Caco-2 (cell line): ENCODE measurements around the gene SPATS2L. TPM values are rescaled to one million over a fixed set of nuclear protein-coding genes. Genes with fewer than 3 reads are reported as not detected.

Experiments used
- BruUV-seq: library from RNA; stranded (reverse); fragments of 400-500 nt; replicated peaks from 2 replicates; lab custom pipeline; 2021; lab: Mats Ljungman, UMichigan
- CTCF ChIA-PET: fragments of 300-600 bp; sonication (Branson Sonifier 250); formaldehyde crosslinking; loops from one replicate; lab custom pipeline; 2022; ENCODE audit warnings: antibody characterized with exemption; lab: Charles Lee
- POLR2A ChIA-PET: fragments of 300-600 bp; sonication (Branson Sonifier 250); formaldehyde crosslinking; loops from one replicate; lab custom pipeline; 2022; ENCODE audit warnings: antibody characterized with exemption; lab: Charles Lee
- DNase-seq, 2 experiments: peaks; one replicate each; pipeline versions ENCODE4 v3.0.0 to v3.0.0-alpha.2; 2020 to 2022
- H3K27me3 ChIP-seq: replicated peaks from 2 replicates; pipeline ENCODE4 v1.6.0; 2011; ENCODE audit warnings: low read length; ENCODE audit not compliant: control insufficient read depth, insufficient read depth
- H3K36me3 ChIP-seq: 2 replicates; pipeline ENCODE4 v1.5.1; 2011; ENCODE audit warnings: low read length; ENCODE audit not compliant: control insufficient read depth, insufficient read depth
- H3K4me1 ChIP-seq: fragments of 250-450 bp; sonication (Bioruptor Pico); 2 replicates; pipeline ENCODE4 v1.5.1; 2020; ENCODE audit warnings: mild to moderate bottlenecking
- H3K4me3 ChIP-seq: 2 replicates; pipeline ENCODE4 v1.5.1; 2011; ENCODE audit warnings: low read depth, mild to moderate bottlenecking, control low read depth, low read length
- H3K9me3 ChIP-seq: fragments of 250-450 bp; sonication (Bioruptor Pico); 2 replicates; pipeline ENCODE4 v1.5.1; 2020; ENCODE audit warnings: mild to moderate bottlenecking, moderate library complexity
- H3K27ac Mint-ChIP-seq: one replicate; pipeline ENCODE4 v1.8.0; 2022; ENCODE audit warnings: mixed read lengths; ENCODE audit not compliant: unreplicated experiment
- H3K27me3 Mint-ChIP-seq: one replicate; pipeline ENCODE4 v1.8.0; 2022; ENCODE audit warnings: mixed read lengths; ENCODE audit not compliant: insufficient read depth, unreplicated experiment
- H3K36me3 Mint-ChIP-seq: one replicate; pipeline ENCODE4 v1.8.0; 2022; ENCODE audit warnings: mild to moderate bottlenecking, mixed read lengths; ENCODE audit not compliant: insufficient read depth, unreplicated experiment
- H3K4me1 Mint-ChIP-seq: one replicate; pipeline ENCODE4 v1.8.0; 2022; ENCODE audit warnings: low read depth, mixed read lengths; ENCODE audit not compliant: unreplicated experiment
- H3K4me3 Mint-ChIP-seq: one replicate; pipeline ENCODE4 v1.8.0; 2022; ENCODE audit warnings: mild to moderate bottlenecking, moderate library complexity, mixed read lengths; ENCODE audit not compliant: unreplicated experiment
- H3K9me3 Mint-ChIP-seq: one replicate; pipeline ENCODE4 v1.8.0; 2022; ENCODE audit warnings: mixed read lengths; ENCODE audit not compliant: unreplicated experiment
- intact Hi-C: fragments of 100-400 bp; cut with micrococcal nuclease; formaldehyde crosslinking; loops from one replicate; pipeline ENCODE4 v1.10.0; 2022; ENCODE audit not compliant: unreplicated experiment
- total RNA-seq: library from RNA; stranded (reverse); gene quantifications from 2 replicates; pipeline ENCODE4 v1.2.3, GENCODE V29; 2022
- TF ChIP-seq, protein P1 (sequence below), 2 experiments: fragments of 200-600 bp in 1 of 2; IDR thresholded peaks; 1 replicate in 1 of 2; 2 replicates in 1 of 2; pipeline versions ENCODE4 v1.5.1 to v1.8.0; 2011 to 2022; ENCODE audit warnings: antibody characterized with exemption in 1 of 2, control low read depth in 1 of 2, inconsistent platforms in 1 of 2, low read depth in 1 of 2, low read length in 1 of 2, mild to moderate bottlenecking in 1 of 2, moderate library complexity in 1 of 2; ENCODE audit not compliant: insufficient read depth in 1 of 2, severe bottlenecking in 1 of 2, unreplicated experiment in 1 of 2

Gene SPATS2L
- total RNA-seq, 1 experiment from 2014 or later = 196 TPM

DNA sequence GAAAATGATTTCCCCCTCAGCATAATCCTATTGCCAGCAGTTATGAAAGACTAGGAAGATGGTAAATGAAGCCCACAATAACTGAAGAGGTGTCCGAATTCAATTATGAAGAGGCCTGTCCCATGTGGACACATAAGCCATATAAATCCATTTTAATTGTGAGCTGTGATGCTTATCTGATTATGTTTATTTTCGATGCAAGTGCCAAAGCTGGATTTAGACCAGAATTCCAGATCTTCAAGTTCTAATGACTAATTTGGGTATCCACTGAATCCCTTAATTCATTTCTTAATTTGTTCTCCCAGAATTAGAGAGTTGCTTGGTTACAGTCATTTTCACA is 24.5 kb downstream of the SPATS2L start:
- Mint-ChIP-seq H3K4me1 (peaks cover 17% of the 10 kb centered on the region), H3K27me3 (no peaks in the 10 kb centered on the region), H3K9me3 (no peaks in the 10 kb centered on the region), H3K36me3 (peaks cover 63% of the 10 kb centered on the region), H3K27ac (no peak overlapping the region), H3K4me3 (no peak overlapping the region)
- TF ChIP-seq, protein P1, sequence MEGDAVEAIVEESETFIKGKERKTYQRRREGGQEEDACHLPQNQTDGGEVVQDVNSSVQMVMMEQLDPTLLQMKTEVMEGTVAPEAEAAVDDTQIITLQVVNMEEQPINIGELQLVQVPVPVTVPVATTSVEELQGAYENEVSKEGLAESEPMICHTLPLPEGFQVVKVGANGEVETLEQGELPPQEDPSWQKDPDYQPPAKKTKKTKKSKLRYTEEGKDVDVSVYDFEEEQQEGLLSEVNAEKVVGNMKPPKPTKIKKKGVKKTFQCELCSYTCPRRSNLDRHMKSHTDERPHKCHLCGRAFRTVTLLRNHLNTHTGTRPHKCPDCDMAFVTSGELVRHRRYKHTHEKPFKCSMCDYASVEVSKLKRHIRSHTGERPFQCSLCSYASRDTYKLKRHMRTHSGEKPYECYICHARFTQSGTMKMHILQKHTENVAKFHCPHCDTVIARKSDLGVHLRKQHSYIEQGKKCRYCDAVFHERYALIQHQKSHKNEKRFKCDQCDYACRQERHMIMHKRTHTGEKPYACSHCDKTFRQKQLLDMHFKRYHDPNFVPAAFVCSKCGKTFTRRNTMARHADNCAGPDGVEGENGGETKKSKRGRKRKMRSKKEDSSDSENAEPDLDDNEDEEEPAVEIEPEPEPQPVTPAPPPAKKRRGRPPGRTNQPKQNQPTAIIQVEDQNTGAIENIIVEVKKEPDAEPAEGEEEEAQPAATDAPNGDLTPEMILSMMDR (IDR thresholded peaks at IDR 0.05; ENCODE audit: insufficient read depth in 1 of 2, low read depth in 1 of 2, low read length in 1 of 2, severe bottlenecking in 1 of 2, unreplicated experiment in 1 of 2) = no peak
- DNase-seq = no peak
- BruUV-seq = no TSS peak
- ChIA-PET POLR2A (no interaction called here), CTCF (no interaction called here)
- Histone ChIP-seq H3K36me3 (peaks cover 4% of the 10 kb centered on the region; the same call in 1 of the 2 replicates), H3K4me3 (no peak overlapping the region), H3K4me1 (no peaks in the 10 kb centered on the region; the same call in 1 of the 2 replicates), H3K9me3 (no peaks in the 10 kb centered on the region), H3K27me3 (no peaks in the 10 kb centered on the region)
- intact Hi-C loops = no loop called here

DNA sequence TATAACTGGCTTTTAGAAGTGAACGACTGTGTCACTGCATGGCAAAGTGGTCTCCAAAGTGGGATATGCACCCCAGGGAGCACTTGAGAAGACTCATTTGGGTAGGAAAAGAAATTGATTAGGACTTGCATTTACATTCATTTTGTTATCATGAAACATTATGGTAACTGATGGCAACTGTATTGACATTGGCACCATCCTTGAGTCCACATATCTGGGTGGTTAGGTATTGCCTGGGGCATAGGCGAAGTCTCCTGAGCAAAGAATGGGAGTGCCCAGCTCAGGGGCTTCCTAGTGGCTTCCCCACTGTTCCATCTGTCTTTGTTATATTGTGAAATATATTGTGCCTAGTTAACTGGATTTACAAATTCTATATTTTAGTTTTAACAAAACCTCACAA is 29.2 kb downstream of the SPATS2L start:
- no peak for DNase-seq
- peaks cover 37% of the 10 kb centered on the region for H3K4me1 ChIP-seq
- no peaks in the 10 kb centered on the region for H3K9me3 Mint-ChIP-seq
- intact Hi-C loops = no loop called here
- H3K4me1 Mint-ChIP-seq = peaks cover 46% of the 10 kb centered on the region
- TF ChIP-seq, protein P1 (IDR thresholded peaks at IDR 0.05; ENCODE audit: insufficient read depth in 1 of 2, low read depth in 1 of 2, low read length in 1 of 2, severe bottlenecking in 1 of 2, unreplicated experiment in 1 of 2) = no peak
- H3K4me3 Mint-ChIP-seq = no peak overlapping the region
- H3K9me3 ChIP-seq = no peaks in the 10 kb centered on the region
- peak overlapping the region; percentile 50 for H3K27ac Mint-ChIP-seq
- H3K27me3 Mint-ChIP-seq = no peaks in the 10 kb centered on the region
- peaks cover 44% of the 10 kb centered on the region for H3K36me3 Mint-ChIP-seq
- no peak overlapping the region for H3K4me3 ChIP-seq
- ChIA-PET CTCF (no interaction called here), POLR2A (no interaction called here)
- no peaks in the 10 kb centered on the region for H3K27me3 ChIP-seq
- H3K36me3 ChIP-seq = peaks cover 4% of the 10 kb centered on the region
- BruUV-seq = no TSS peak

DNA sequence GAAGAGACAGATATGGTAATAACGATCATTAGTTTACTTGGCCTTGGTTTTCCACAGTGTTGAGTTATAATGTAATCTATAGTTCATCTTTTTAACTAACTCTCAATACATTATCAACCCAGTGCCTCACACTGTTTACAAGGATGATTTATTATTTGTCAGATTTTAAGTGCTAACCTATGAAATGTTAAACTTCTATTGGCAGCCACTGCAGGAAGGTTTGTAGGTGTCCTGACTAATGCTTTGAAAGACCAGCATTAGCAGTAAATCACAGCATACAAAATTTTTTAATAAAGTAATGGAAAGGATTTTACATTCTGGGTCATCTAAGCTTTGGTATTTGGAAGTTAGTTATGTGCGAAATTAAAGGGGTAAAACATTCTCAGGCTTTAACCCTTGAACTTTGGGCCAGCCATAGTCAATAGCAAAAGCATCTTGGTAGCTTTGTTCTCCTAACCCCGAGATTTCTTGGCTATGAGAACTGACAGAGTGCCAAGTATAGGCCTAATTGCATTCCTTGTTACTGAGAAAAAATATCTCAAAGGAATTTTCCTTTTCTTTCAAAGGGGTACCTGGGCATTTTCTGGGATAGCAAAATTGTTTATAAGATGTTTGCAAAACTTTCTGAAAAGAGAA is 30.6 kb downstream of the SPATS2L start:
- Mint-ChIP-seq H3K9me3 (no peaks in the 10 kb centered on the region), H3K27ac (peak overlapping the region; percentile 61), H3K27me3 (no peaks in the 10 kb centered on the region), H3K36me3 (peaks cover 43% of the 10 kb centered on the region), H3K4me3 (no peak overlapping the region), H3K4me1 (peaks cover 51% of the 10 kb centered on the region)
- no peak for DNase-seq
- Histone ChIP-seq H3K4me3 (no peak overlapping the region), H3K36me3 (peaks cover 4% of the 10 kb centered on the region), H3K27me3 (no peaks in the 10 kb centered on the region), H3K9me3 (no peaks in the 10 kb centered on the region), H3K4me1 (peaks cover 40% of the 10 kb centered on the region)
- no TSS peak for BruUV-seq
- TF ChIP-seq, protein P1 (IDR thresholded peaks at IDR 0.05; ENCODE audit: insufficient read depth in 1 of 2, low read depth in 1 of 2, low read length in 1 of 2, severe bottlenecking in 1 of 2, unreplicated experiment in 1 of 2) = no peak
- intact Hi-C loops = no loop called here
- ChIA-PET POLR2A (no interaction called here), CTCF (no interaction called here)
